GM12878 (cell line): ENCODE results near the gene ZNF341. TPM values are rescaled to one million over a fixed set of nuclear protein-coding genes. Genes with fewer than 3 reads are reported as not detected.

Experiments used
- ATAC-seq: fragments of 200-7000 bp; cut with Tn5 transposase; 3 replicates; pipeline ENCODE4 v1.9.1; 2020; ENCODE audit warnings: mild to moderate bottlenecking, moderate library complexity
- BruUV-seq: library from RNA; stranded (reverse); fragments of 400-500 nt; replicated peaks from 2 replicates; lab custom pipeline; 2021; lab: Mats Ljungman, UMichigan
- CTCF ChIA-PET: fragments of 300-600 bp; sonication (Branson Sonifier 250); formaldehyde crosslinking; extraction: SDS; loops from one replicate; lab custom pipeline; 2021; ENCODE audit warnings: inconsistent platforms; lab: Yijun Ruan, JAX
- POLR2A ChIA-PET: fragments of 350-600 bp; formaldehyde crosslinking; extraction: SDS; loops from one replicate; lab custom pipeline; 2021; ENCODE audit warnings: inconsistent platforms; lab: Charles Lee
- RAD21 ChIA-PET: fragments of 300-600 bp; sonication (Branson Sonifier 250); formaldehyde crosslinking; loops from one replicate; lab custom pipeline; 2023; ENCODE audit warnings: antibody characterized with exemption; ENCODE audit not compliant: unreplicated experiment; lab: Charles Lee
- SMC1A ChIA-PET: fragments of 300-600 bp; sonication (Branson Sonifier 250); formaldehyde crosslinking; loops from one replicate; lab custom pipeline; 2023; ENCODE audit not compliant: unreplicated experiment, uncharacterized antibody; lab: Charles Lee
- DNase-seq: peaks from one replicate; pipeline ENCODE4 v3.0.0-alpha.2; 2011; ENCODE audit warnings: low read depth, low spot score
- FAIRE-seq: peaks from 3 replicates; lab custom pipeline; 2011; peaks lifted over from hg19 to GRCh38; lab: Jason Lieb, UNC
- H2AFZ ChIP-seq: 2 replicates; pipeline ENCODE4 v1.6.0; 2011; ENCODE audit warnings: low read depth, low read length, control low read depth; ENCODE audit not compliant: control insufficient read depth
- H3K27ac ChIP-seq: 2 replicates; pipeline ENCODE4 v1.5.1; 2011; ENCODE audit warnings: control low read depth; ENCODE audit not compliant: control insufficient read depth, insufficient read depth
- H3K27me3 ChIP-seq, 2 experiments: replicated peaks in 1 of 2; 2 replicates each; pipeline versions ENCODE4 v1.6.0 to v1.6.1; 2011; ENCODE audit warnings: low read length in 1 of 2; ENCODE audit not compliant: control insufficient read depth in 2 of 2, insufficient read depth in 2 of 2
- H3K36me3 ChIP-seq, 2 experiments: 2 replicates each; pipeline ENCODE4 v1.5.1; 2011; ENCODE audit warnings: low read length in 1 of 2; ENCODE audit not compliant: control insufficient read depth in 2 of 2, insufficient read depth in 2 of 2
- H3K4me1 ChIP-seq: 2 replicates; pipeline ENCODE4 v1.6.1; 2011; ENCODE audit warnings: mild to moderate bottlenecking, low read length, moderate library complexity, mixed read lengths; ENCODE audit not compliant: control insufficient read depth, insufficient read depth
- H3K4me2 ChIP-seq: 2 replicates; pipeline ENCODE4 v1.6.0; 2011; ENCODE audit warnings: control low read depth; ENCODE audit not compliant: control insufficient read depth, insufficient read depth
- H3K4me3 ChIP-seq: fragments of 200-600 bp; sonication (generic); 2 replicates; pipeline ENCODE4 v1.5.1; 2016
- H3K79me2 ChIP-seq: 2 replicates; pipeline ENCODE4 v1.6.0; 2011; ENCODE audit warnings: low read length; ENCODE audit not compliant: control insufficient read depth, insufficient read depth
- H3K9ac ChIP-seq: 2 replicates; pipeline ENCODE4 v1.8.0; 2011; ENCODE audit warnings: low read length, control low read depth, mixed read lengths; ENCODE audit not compliant: control insufficient read depth, insufficient read depth
- H3K9me3 ChIP-seq: replicated peaks from 3 replicates; pipeline ENCODE4 v1.5.1; 2011; ENCODE audit warnings: mild to moderate bottlenecking, low read length; ENCODE audit not compliant: control insufficient read depth, insufficient read depth
- H4K20me1 ChIP-seq: 2 replicates; pipeline ENCODE4 v1.6.0; 2011; ENCODE audit not compliant: control insufficient read depth, insufficient read depth
- CHD4 ChIP-seq: fragments of 200-600 bp; sonication (generic); IDR thresholded peaks from 2 replicates; pipeline ENCODE4 v1.6.1; 2016; ENCODE audit warnings: mild to moderate bottlenecking
- NFYB ChIP-seq: IDR thresholded peaks from 2 replicates; pipeline ENCODE4 v1.6.1; 2011; ENCODE audit warnings: low read depth, mild to moderate bottlenecking, low read length, improper control_type of control experiment, moderate library complexity; ENCODE audit not compliant: insufficient read depth
- NR2C1 ChIP-seq: fragments of 450-650 bp; IDR thresholded peaks from 2 replicates; pipeline ENCODE4 v1.6.1; 2017; ENCODE audit warnings: antibody characterized with exemption, mild to moderate bottlenecking, moderate library complexity
- NRF1 ChIP-seq: conservative IDR thresholded peaks from 2 replicates; pipeline ENCODE4 v1.6.1; 2011; ENCODE audit warnings: mild to moderate bottlenecking, low read depth, low read length, improper control_type of control experiment
- RELB ChIP-seq: fragments of 450-650 bp; IDR thresholded peaks from 2 replicates; pipeline ENCODE4 v1.6.1; 2017; ENCODE audit warnings: low read depth, mild to moderate bottlenecking, moderate library complexity
- STAT1 ChIP-seq: fragments of 450-650 bp; conservative IDR thresholded peaks from 2 replicates; pipeline ENCODE4 v1.6.1; 2014; ENCODE audit warnings: antibody characterized with exemption, mild to moderate bottlenecking
- WRNIP1 ChIP-seq: IDR thresholded peaks from 2 replicates; pipeline ENCODE4 v1.6.1; 2011; ENCODE audit warnings: low read depth, low read length, improper control_type of control experiment, borderline replicate concordance
- YBX1 ChIP-seq: fragments of 450-650 bp; IDR thresholded peaks from 2 replicates; pipeline ENCODE4 v1.6.1; 2016; ENCODE audit warnings: antibody characterized with exemption
- YY1 ChIP-seq: IDR thresholded peaks from 2 replicates; pipeline ENCODE4 v1.6.1; 2011; ENCODE audit warnings: low read depth, mild to moderate bottlenecking, low read length
- ZBTB33 ChIP-seq: fragments of 450-650 bp; IDR thresholded peaks from 2 replicates; pipeline ENCODE4 v1.6.1; 2017; ENCODE audit warnings: mild to moderate bottlenecking
- ZNF384 ChIP-seq: IDR thresholded peaks from 2 replicates; pipeline ENCODE4 v1.6.1; 2012; ENCODE audit warnings: low read depth, mild to moderate bottlenecking, low read length, improper control_type of control experiment, borderline replicate concordance
- whole genome bisulfite sequencing: methylation state at CpG from one replicate; pipeline ENCODE4 v1.1.6; 2016; ENCODE audit warnings: low lambda C conversion rate; ENCODE audit not compliant: insufficient replicate concordance, insufficient coverage; ENCODE audit errors: missing lambda C conversion rate; 5-methylcytosine and 5-hydroxymethylcytosine counted together
- in situ Hi-C: fragments of 300-500 bp; cut with MboI; formaldehyde crosslinking; loops from 9 replicates; pipeline ENCODE4 v1.14.3; 2018; ENCODE audit warnings: mixed read lengths
- intact Hi-C: fragments of 100-400 bp; cut with micrococcal nuclease; formaldehyde crosslinking; loops from one replicate; pipeline ENCODE4 v1.14.2; 2022; ENCODE audit not compliant: unreplicated experiment
- polyA plus RNA-seq, 11 experiments: library from polyadenylated mRNA; depleted of rRNA in 4 of 11; unstranded in 6 of 11; stranded (reverse) in 5 of 11; fragments of >200 nt; fragmentation: Nextera tagmentation in 4 of 11; fragmentation: Illumina TruSeq in 1 of 11; extraction: Ambion mirVana in 4 of 11; extraction: Trizol in 1 of 11; gene quantifications; 1 replicate in 1 of 11; 2 replicates in 10 of 11; pipeline versions ENCODE4 v1.2.1 to v1.2.3, GENCODE V29; 2011 to 2016; ENCODE audit warnings: inconsistent platforms in 2 of 11, missing spikeins in 2 of 11, low read depth in 1 of 11
- total RNA-seq, 4 experiments: library from RNA; depleted of rRNA in 3 of 4; stranded (reverse); fragments of >200 nt in 3 of 4; fragmentation: Illumina TruSeq in 1 of 4; extraction: Trizol in 1 of 4; gene quantifications; 2 replicates each; pipeline versions ENCODE4 v1.2.1 to v1.2.3, GENCODE V29; 2013 to 2021
- TF ChIP-seq, protein P1 (sequence below): fragments of 450-650 bp; IDR thresholded peaks from 2 replicates; pipeline ENCODE4 v1.6.1; 2018; ENCODE audit warnings: mild to moderate bottlenecking, low read depth, moderate library complexity; ENCODE audit not compliant: partially characterized antibody

The ZNF341 gene
- total and polyA plus RNA-seq, 10 of the 15 experiments (the other 5 are each of a cell fraction or from before 2014, with no cell fraction given): 0.18 to 5.0 (median 2.6) TPM

GRCh38 chr20:33703498-33704137 is 28.2 kb upstream of the ZNF341 start (continued):
- TF ChIP-seq, protein P1, sequence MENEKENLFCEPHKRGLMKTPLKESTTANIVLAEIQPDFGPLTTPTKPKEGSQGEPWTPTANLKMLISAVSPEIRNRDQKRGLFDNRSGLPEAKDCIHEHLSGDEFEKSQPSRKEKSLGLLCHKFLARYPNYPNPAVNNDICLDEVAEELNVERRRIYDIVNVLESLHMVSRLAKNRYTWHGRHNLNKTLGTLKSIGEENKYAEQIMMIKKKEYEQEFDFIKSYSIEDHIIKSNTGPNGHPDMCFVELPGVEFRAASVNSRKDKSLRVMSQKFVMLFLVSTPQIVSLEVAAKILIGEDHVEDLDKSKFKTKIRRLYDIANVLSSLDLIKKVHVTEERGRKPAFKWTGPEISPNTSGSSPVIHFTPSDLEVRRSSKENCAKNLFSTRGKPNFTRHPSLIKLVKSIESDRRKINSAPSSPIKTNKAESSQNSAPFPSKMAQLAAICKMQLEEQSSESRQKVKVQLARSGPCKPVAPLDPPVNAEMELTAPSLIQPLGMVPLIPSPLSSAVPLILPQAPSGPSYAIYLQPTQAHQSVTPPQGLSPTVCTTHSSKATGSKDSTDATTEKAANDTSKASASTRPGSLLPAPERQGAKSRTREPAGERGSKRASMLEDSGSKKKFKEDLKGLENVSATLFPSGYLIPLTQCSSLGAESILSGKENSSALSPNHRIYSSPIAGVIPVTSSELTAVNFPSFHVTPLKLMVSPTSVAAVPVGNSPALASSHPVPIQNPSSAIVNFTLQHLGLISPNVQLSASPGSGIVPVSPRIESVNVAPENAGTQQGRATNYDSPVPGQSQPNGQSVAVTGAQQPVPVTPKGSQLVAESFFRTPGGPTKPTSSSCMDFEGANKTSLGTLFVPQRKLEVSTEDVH: no peak
- TF ChIP-seq NFYB: no peak
- TF ChIP-seq YY1: no peak
- TF ChIP-seq NRF1: no peak
- TF ChIP-seq RELB: no peak
- no peak for TF ChIP-seq NR2C1

DNA sequence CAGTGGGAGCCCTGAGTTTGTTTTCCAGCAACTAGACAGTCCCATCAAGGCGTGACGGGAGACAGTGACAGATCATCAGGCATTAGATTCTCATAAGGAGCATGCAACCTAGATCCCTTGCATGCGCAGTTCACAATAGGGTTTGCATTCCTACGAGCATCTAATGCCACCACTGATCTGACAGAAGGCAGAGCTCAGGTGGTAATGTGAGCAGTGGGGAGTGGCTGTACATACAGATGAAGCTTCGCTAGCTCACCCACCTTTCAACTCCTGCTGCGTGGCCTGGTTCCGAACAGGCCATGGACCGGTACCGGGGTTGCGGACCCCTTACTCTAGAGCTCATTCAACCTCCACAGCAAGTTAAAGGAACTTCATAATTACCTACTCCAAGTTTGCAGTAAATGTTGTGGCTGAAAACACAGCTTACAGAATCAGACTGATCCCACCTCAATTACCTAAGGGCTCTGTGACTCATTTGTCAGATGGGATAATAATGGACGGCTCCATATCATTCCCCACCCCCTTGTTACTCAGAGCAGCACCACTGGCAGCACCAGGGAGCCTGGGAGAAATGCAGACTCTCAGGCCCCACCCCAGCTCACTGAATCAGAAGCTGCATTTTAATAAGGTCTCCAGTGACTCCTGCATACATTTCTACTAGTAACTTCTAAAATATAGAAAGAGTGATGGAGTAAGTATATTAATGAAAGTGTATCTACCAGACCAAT is 27.4 kb upstream of the ZNF341 start:
- H3K79me2 ChIP-seq: no peaks in the 10 kb centered on the region
- no peaks in the 10 kb centered on the region for H3K27me3 ChIP-seq
- H4K20me1 ChIP-seq: no peaks in the 10 kb centered on the region
- BruUV-seq: no TSS peak
- no peaks in the 10 kb centered on the region for H3K4me1 ChIP-seq
- no peak overlapping the region for H3K27ac ChIP-seq
- WGBS: 93% methylated on average over 11 of the region's 11 CpGs
- no peak for FAIRE-seq
- H3K36me3 ChIP-seq: no peaks in the 10 kb centered on the region
- POLR2A ChIA-PET: no interaction called here
- H3K4me2 ChIP-seq: no peak overlapping the region
- CTCF ChIA-PET: no interaction called here
- RAD21 ChIA-PET: no interaction called here
- intact Hi-C loops (no loop called here), in situ Hi-C loops (no loop called here)
- no peak for ATAC-seq
- H3K9ac ChIP-seq: no peak overlapping the region
- no peak overlapping the region for H3K4me3 ChIP-seq
- no peak for DNase-seq
- SMC1A ChIA-PET: no interaction called here
- no peak overlapping the region for H2AFZ ChIP-seq
- H3K9me3 ChIP-seq: no peaks in the 10 kb centered on the region
- TF ChIP-seq WRNIP1 (no peak), YBX1 (no peak), ZBTB33 (no peak), NFYB (no peak), ZNF384 (no peak), STAT1 (no peak), CHD4 (no peak)
